ENCODE data around the gene CHST11.
A peak's percentile ranks its signal among the peaks of the same experiment; 100 is the strongest.

CHST11 gene

GRCh38 chr12:104456417-104456949, at the start of gene CHST11:
Gene CHST11, plus strand, starts transcription at chr12:104456948.
- in situ Hi-C loops (cut with HindIII; ENCODE audit: low sequenced_read_pairs), result no loop called here
- H3K4me3 ChIP-seq (ENCODE audit: low read depth, low read length), result peak within 1 kb of the TSS; percentile 91
- peak; percentile 94 for DNase-seq (ENCODE audit: low read depth, low spot score)
- TF ChIP-seq CTCF (IDR thresholded peaks at IDR 0.05; ENCODE audit: low read depth, low read length), result peak; percentile 36

GRCh38 chr12:104407438-104407837, 49.3 kb upstream of the CHST11 start:
- in situ Hi-C loops (cut with HindIII; ENCODE audit: low sequenced_read_pairs), result no loop called here
- TF ChIP-seq CTCF (IDR thresholded peaks at IDR 0.05; ENCODE audit: low read depth, low read length), result no peak
- H3K4me3 ChIP-seq (ENCODE audit: low read depth, low read length), result no peak overlapping the region
- DNase-seq (ENCODE audit: low read depth, low spot score), result no peak

- TF ChIP-seq CTCF (IDR thresholded peaks at IDR 0.05; ENCODE audit: low read depth, low read length), result no peak
- in situ Hi-C loops (cut with HindIII; ENCODE audit: low sequenced_read_pairs), result no loop called here
- DNase-seq (ENCODE audit: low read depth, low spot score), result no peak
- no peak overlapping the region for H3K4me3 ChIP-seq (ENCODE audit: low read depth, low read length)
Observed at GRCh38 chr12:104407922-104408321, 48.8 kb upstream of the CHST11 start.

GRCh38 chr12:104410326-104410725, 46.4 kb upstream of the CHST11 start:
- in situ Hi-C loops (cut with HindIII; ENCODE audit: low sequenced_read_pairs), result no loop called here
- H3K4me3 ChIP-seq (ENCODE audit: low read depth, low read length), result no peak overlapping the region
- no peak for TF ChIP-seq CTCF (IDR thresholded peaks at IDR 0.05; ENCODE audit: low read depth, low read length)
- DNase-seq (ENCODE audit: low read depth, low spot score), result no peak

GRCh38 chr12:104410786-104411185, 46.0 kb upstream of the CHST11 start:
- H3K4me3 ChIP-seq (ENCODE audit: low read depth, low read length), result no peak overlapping the region
- TF ChIP-seq CTCF (IDR thresholded peaks at IDR 0.05; ENCODE audit: low read depth, low read length), result no peak
- in situ Hi-C loops (cut with HindIII; ENCODE audit: low sequenced_read_pairs), result no loop called here
- DNase-seq (ENCODE audit: low read depth, low spot score), result no peak

GRCh38 chr12:104411826-104412641, 44.7 kb upstream of the CHST11 start:
- no peak overlapping the region for H3K4me3 ChIP-seq (ENCODE audit: low read depth, low read length)
- in situ Hi-C loops (cut with HindIII; ENCODE audit: low sequenced_read_pairs), result no loop called here
- no peak for DNase-seq (ENCODE audit: low read depth, low spot score)
- TF ChIP-seq CTCF (IDR thresholded peaks at IDR 0.05; ENCODE audit: low read depth, low read length), result no peak

Data from astrocyte of the spinal cord (primary cell).